Lower lobe of right lung (tissue), 2 donors: Measurements from ENCODE around the gene RET. TPM values are rescaled to one million over a fixed set of nuclear protein-coding genes. Genes with fewer than 3 reads are reported as not detected.
A peak's percentile ranks its signal among the peaks of the same experiment; 100 is the strongest.

Experiments
- ATAC-seq, 2 donors: fragments of 200-7000 bp; cut with Tn5 transposase; one replicate each; pipeline ENCODE4 v1.9.1; 2020 to 2022; ENCODE audit warnings: mild to moderate bottlenecking in 2 of 2, moderate library complexity in 2 of 2
- DNase-seq: peaks from one replicate; pipeline ENCODE4 v3.0.0-alpha.2; 2020
- H3K27ac ChIP-seq: fragments of 200-600 bp; one replicate; pipeline ENCODE4 v1.8.0; 2022
- H3K27me3 ChIP-seq: fragments of 200-600 bp; one replicate; pipeline ENCODE4 v1.8.0; 2022; ENCODE audit warnings: low read depth
- H3K36me3 ChIP-seq: fragments of 200-600 bp; one replicate; pipeline ENCODE4 v1.8.0; 2022; ENCODE audit warnings: mild to moderate bottlenecking
- H3K4me1 ChIP-seq: fragments of 200-600 bp; one replicate; pipeline ENCODE4 v1.8.0; 2022
- H3K4me3 ChIP-seq: fragments of 200-600 bp; one replicate; pipeline ENCODE4 v1.8.0; 2022; ENCODE audit warnings: mild to moderate bottlenecking
- H3K9me3 ChIP-seq: fragments of 200-600 bp; one replicate; pipeline ENCODE4 v1.8.0; 2022
- intact Hi-C: fragments of 100-400 bp; cut with DNase I; formaldehyde crosslinking; loops from one replicate; pipeline ENCODE4 v1.11.0; 2022
- total RNA-seq: library from RNA; stranded (reverse); fragmentation: NEBNext Ultra II Directional; extraction: Animal tissue kit (Norgen Biotek cat#: 25700); gene quantifications from one replicate; pipeline ENCODE4 v1.2.1, GENCODE V29; 2021
- TF ChIP-seq, protein P1 (sequence below): fragments of 200-600 bp; IDR thresholded peaks from one replicate; pipeline ENCODE4 v1.8.0; 2022; ENCODE audit warnings: antibody characterized with exemption, mild to moderate bottlenecking
- donor health status: DM: no; HTN: yes; CAD: no; lungs with severe emphysema.

RET gene
- total RNA-seq, 1 donor from 2014 or later, result 0.68 TPM

GRCh38 chr10:43046288-43046991 lies 30.4 kb upstream of the RET start:
- TF ChIP-seq, protein P1, sequence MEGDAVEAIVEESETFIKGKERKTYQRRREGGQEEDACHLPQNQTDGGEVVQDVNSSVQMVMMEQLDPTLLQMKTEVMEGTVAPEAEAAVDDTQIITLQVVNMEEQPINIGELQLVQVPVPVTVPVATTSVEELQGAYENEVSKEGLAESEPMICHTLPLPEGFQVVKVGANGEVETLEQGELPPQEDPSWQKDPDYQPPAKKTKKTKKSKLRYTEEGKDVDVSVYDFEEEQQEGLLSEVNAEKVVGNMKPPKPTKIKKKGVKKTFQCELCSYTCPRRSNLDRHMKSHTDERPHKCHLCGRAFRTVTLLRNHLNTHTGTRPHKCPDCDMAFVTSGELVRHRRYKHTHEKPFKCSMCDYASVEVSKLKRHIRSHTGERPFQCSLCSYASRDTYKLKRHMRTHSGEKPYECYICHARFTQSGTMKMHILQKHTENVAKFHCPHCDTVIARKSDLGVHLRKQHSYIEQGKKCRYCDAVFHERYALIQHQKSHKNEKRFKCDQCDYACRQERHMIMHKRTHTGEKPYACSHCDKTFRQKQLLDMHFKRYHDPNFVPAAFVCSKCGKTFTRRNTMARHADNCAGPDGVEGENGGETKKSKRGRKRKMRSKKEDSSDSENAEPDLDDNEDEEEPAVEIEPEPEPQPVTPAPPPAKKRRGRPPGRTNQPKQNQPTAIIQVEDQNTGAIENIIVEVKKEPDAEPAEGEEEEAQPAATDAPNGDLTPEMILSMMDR, result no peak
- no peaks in the 10 kb centered on the region for H3K9me3 ChIP-seq
- H3K36me3 ChIP-seq, result no peaks in the 10 kb centered on the region
- ATAC-seq, result no peak
- H3K4me3 ChIP-seq, result no peak overlapping the region
- DNase-seq, result peak; percentile 36
- no peak overlapping the region for H3K27ac ChIP-seq
- no peaks in the 10 kb centered on the region for H3K4me1 ChIP-seq
- peaks cover 12% of the 10 kb centered on the region for H3K27me3 ChIP-seq
- intact Hi-C loops, result no loop called here

- Histone ChIP-seq H3K27me3 (peaks cover 12% of the 10 kb centered on the region), H3K27ac (no peak overlapping the region), H3K36me3 (no peaks in the 10 kb centered on the region), H3K9me3 (no peaks in the 10 kb centered on the region), H3K4me1 (no peaks in the 10 kb centered on the region), H3K4me3 (no peak overlapping the region)
- intact Hi-C loops, result no loop called here
- TF ChIP-seq, protein P1, result no peak
- ATAC-seq (no peak), DNase-seq (no peak)
These were observed 29.4 kb upstream of the RET start for GRCh38 chr10:43047288-43047970.

DNA sequence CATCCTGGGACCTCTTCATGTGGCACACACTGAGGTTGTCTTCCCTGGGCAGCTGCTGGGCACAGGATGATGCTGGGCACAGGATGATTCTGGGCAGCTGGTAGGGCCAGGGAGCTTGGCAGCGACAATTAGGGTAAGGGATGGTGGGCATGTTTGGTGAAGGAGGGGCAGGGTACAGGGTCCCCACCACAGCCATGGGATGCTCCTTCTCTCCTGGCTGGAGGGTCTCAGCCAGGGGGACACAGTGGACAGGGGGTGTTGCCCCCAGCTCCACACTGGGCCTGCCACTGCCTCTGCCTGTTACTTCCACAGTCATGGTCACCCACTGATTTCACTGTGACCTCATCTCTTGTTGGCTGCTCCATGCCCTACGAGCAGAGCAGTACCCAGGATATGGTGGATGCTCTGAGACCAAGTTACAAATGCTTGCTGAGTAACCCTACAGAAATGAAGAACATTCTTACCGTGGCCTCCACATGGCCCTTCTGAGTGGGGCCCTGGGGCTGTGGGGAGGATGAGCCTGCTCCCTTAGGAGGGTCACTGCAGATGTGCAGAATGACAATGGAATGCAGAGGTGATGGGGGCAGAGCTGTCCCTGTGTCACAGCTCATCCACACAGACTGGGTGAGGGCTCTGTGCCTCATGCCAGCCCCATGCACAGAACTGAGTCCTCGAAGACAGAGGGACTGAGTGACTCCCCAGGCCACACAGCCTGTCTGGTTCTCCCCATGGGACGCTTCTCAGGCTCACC lies 28.4 kb upstream of the RET start:
- TF ChIP-seq, protein P1, result no peak
- DNase-seq, result peak; percentile 10

GRCh38 chr10:43049081-43049551 lies 27.8 kb upstream of the RET start:
- intact Hi-C loops, result no loop called here
- H3K27ac ChIP-seq, result no peak overlapping the region
- no peaks in the 10 kb centered on the region for H3K9me3 ChIP-seq
- TF ChIP-seq, protein P1, result no peak
- DNase-seq, result peak; percentile 19
- no peak for ATAC-seq
- H3K27me3 ChIP-seq, result peaks cover 12% of the 10 kb centered on the region
- no peak overlapping the region for H3K4me3 ChIP-seq
- H3K4me1 ChIP-seq, result no peaks in the 10 kb centered on the region
- H3K36me3 ChIP-seq, result no peaks in the 10 kb centered on the region

More for the DNA sequence above, 28.4 kb upstream of the RET start:
- ATAC-seq, result no peak
- no peaks in the 10 kb centered on the region for H3K9me3 ChIP-seq
- intact Hi-C loops, result no loop called here
- no peak overlapping the region for H3K4me3 ChIP-seq
- H3K27me3 ChIP-seq, result peaks cover 12% of the 10 kb centered on the region
- no peak overlapping the region for H3K27ac ChIP-seq
- no peaks in the 10 kb centered on the region for H3K36me3 ChIP-seq
- no peaks in the 10 kb centered on the region for H3K4me1 ChIP-seq

DNA sequence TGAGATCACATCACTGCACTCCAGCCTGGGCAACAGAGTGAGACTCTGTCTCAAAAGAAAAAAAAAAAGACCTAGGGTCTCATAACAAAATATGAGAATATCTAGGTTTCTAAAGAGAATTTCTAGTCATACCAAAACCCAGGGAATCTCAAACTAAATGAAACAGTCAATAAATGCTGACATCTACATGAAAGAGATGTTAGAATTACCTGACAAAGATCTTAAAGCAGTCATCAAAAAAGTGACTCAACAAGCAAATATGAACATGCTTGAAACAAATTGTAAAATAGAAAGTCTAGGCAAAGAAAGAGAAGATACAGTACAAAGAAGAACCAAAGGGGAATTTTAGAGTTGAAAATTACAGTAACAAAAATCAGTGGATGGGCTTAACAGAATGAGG lies 26.9 kb upstream of the RET start:
- Histone ChIP-seq H3K9me3 (no peaks in the 10 kb centered on the region), H3K36me3 (no peaks in the 10 kb centered on the region), H3K27ac (no peak overlapping the region), H3K4me3 (no peak overlapping the region), H3K4me1 (no peaks in the 10 kb centered on the region), H3K27me3 (peaks cover 12% of the 10 kb centered on the region)
- TF ChIP-seq, protein P1, result no peak
- no peak for ATAC-seq
- intact Hi-C loops, result no loop called here
- DNase-seq, result no peak
